GM19099 (cell line): ENCODE measurements around the gene MDC1.
A peak's percentile ranks its signal among the peaks of the same experiment; 100 is the strongest.

Source experiments
- POLR2A ChIP-seq: IDR thresholded peaks from 3 replicates; pipeline ENCODE4 v1.6.1; 2011; ENCODE audit warnings: low read depth; ENCODE audit not compliant: insufficient read length; ENCODE audit errors: extremely low read depth

The MDC1 gene

DNA sequence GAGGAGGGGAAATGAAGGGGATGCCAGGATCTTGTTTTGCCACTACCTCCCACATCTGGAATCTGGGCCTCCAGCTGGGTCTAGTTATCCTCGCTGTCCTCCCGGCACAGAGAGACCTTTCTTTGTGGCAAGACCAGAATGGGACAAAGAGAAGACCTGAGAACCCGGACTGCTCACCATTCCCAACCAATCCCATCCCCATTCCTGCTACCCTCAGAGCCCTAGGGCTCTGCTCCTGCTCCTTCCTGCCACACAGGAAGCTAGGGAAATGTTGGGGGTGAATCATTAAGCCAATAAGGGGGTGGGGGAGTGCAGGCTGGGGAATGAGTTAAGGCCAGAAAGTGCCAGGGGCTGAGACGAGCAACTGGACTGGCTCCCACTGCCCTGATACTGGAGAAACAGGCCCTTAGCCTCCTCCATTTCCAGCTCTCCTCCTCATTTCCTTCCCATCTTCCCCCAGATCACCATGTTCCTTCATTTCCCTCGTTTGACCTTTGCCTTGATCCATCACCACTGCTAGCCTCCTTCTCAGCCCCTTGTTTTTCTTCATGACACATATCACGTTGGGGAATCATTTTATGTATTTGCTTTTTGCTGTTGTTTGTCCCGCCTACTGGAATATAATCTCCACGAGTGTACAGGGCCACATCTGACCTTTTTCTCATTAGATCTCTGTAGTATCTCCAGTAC lies 31.9 kb upstream of the MDC1 start:
- TF ChIP-seq POLR2A = no peak

DNA sequence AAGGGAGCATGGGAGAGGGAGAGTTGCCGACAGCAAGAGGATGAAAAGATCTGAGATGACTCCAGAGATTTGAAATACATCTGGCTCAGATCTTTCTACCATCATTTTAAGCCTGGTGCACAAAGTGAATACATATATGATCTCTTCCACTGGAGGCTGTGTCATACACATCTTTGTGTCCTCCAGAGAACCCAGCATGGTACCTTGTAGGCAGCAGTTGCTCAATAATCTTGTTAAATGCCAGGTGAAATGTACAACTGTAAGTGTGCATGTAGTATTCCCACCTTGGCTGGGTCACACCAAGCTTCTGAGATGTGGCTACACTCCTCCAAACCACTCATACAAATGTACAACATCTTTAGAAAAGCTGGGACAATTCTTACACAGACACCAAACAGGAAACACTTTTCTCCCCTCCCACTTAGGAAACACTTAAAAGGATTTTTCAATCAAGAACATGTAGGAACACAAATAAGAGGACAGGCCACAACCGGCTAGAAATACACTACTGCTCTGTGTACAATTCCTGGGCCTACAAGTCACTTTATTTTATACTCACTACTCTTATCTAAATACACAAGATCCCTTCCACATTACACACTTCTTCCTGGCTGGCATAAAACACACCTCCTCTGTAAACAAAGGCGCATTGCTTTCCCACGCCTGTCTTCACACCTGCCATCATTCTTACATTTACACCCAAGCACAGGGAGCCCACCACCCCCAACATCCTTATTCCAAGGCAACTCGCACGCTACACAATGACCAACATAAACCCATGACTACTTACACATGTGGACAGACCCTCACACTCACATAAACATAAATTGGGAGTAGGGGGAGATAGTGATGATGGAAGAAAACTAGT lies 31.1 kb upstream of the MDC1 start:
- no peak for TF ChIP-seq POLR2A

DNA sequence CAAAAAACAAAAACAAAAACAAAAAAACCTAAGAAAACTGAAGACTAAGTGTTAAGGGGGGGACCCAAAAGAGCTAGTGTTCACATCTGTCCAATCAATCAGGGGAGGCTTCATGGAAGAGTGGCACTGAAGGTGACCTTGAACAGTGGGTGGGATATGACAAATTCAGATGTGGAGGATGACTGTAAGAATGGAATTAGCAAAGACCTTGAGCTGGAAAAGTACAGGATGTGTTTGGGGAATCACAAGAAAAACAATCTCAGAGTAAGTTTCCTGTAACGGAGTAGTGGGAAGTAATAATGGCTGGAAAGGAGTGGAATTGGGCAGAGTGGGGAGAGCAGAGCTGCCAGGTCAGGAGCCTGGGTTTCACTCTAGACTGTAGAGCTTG lies 30.2 kb upstream of the MDC1 start:
- no peak for TF ChIP-seq POLR2A

DNA sequence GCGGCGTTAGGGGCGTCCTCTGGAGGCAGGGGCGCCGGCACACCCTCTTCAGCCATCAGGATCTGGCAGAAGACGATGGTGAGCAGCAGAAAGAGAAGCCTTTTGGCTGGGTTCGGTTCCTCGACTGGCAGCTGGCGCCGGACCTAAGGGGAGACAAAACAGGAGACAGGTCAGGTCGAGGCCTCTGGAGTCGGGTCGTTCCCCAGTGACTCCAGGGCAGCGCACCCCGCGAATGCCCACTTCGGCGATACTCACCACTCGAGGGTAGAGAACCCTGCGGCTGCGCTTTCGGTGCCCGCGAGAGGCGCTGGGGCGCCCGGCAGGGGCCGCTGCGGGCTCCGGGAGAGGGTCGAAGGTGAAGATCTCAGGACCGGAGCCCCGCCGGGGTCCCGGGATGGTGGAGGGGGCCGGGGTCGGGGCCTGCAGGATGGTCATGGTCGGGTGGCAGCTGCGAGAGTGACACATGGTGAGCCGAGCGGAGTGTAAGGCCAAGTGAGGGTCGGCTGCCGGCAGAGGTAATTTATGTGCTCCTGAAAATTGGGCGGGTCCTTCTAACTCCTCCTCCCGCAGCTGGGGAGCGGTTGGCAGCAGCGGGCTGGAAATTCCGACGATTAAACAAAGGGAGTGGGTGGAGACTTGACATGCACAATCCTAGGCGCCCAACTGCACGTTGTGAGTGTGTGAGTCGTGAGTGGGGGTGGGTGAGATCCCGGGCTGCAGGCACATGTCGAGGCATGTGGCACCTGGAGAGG lies 27.1 kb upstream of the MDC1 start, which contains the start of gene IER3:
Gene IER3 (minus strand): TSS at position 494 of the 752 bp plus-strand sequence. CDS start 29 bp downstream, at position 465.
- peak; percentile 99 for TF ChIP-seq POLR2A

DNA sequence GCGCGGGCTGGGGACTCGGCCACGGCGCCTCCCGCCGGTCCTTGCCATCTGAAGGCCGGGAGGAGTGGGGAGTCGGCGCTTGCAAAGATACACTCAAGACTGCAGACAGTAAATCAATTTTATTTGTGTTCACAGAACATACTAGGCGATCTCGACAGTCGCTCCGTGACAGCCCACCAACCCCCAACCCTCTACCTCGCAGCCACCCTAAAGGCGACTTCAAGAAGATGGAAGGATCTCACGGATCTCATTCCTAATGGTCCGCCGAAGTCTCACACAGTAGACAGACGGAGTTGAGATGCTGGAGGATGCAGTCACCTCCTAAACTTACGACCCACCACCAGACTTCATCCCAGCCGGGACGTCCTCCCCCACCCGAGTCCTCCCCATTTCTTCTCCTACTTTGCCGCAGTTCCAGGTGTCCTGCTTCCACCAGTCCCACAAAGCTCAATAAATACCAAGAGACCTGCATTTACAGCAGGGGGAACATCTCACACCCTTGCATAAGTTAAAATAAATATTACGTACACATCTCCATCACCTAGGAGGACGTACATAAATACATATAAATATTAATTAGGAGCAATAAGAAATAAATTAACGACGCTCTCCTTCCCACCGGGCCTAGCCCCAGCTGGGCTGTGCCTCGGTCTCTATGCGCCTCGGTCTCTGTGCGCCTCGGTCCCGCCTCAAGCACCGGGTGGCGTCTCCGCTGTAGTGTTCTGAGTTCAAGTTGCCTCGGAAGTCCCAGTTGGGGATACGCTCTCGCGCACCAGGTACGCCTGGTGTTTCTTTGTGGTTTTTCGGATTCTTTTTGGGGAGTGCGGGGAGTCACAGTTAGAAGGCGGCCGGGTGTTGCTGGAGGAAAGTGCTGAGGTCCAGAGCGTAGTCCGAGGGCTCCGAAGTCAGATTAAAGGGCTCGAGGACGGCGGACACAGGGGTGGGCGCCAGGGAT lies 26.3 kb upstream of the MDC1 start:
- TF ChIP-seq POLR2A = no peak

DNA sequence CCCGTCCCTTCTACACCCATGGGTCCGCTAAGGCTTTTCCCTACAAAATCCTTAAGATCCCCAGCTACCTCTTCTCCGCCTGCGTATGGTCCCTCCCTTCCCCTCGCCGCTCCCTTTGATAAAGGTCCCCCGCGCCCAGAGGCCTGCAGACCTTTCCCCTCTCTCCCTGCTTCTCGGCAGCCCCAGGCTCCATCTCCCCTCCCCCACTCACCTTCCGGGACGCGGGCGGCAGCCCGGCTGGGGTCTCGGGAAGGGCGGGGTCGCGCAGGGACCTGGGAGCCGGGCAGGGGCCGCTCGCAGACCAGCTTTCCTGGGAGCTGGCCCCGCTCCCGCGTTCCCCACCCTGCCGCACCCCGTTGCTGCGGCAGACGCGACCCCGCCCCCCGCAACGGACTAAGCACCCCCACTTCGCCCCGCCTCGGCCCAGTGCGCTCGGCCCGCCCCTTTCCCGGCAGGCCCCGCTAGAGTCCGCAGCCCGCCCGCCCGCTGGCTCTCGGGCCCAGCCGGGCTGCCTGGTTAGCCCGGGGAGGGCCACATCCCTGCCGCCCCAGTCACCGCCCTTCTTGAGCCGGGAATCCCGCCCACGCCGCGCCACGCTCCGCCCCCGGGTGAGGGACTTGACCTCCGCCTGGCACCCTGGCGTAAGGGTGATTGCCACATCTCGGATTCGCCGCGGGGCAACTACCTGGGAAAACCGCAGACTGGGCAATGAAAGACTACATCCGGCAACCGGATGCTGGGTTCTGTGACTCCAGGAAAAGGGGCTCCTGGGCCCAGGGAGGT lies 25.4 kb upstream of the MDC1 start, which contains the start of gene FLOT1:
Gene FLOT1 (minus strand): TSS at position 372 of the 783 bp plus-strand sequence. CDS start 498 bp downstream, outside the sequence.
- peak; percentile 68 for TF ChIP-seq POLR2A

DNA sequence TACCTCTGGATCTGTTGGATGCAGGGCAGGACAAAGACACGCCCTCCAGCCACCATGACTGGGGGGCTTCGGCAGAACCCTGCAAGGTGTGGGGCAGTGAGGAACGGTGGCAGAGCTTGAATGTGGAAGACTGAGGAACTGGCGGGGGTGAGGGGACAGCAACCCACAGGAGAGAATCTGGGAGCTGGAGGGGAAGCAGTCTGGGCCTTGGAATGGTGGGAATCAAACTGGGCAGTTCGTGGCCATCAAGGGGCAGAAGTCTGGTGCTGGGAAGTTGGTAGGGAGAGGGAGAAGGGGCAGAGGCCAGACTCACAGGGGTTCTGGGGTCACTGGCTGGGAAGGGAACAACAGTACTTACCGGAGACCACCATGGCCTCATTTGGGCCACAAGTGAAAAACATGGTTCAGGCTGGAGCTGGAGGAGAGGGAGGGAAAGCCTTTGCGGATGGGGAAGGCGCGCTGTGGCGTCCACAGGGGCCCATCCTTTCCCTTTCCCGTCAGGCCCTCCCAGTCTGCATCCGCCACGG lies 24.8 kb upstream of the MDC1 start:
- no peak for TF ChIP-seq POLR2A

DNA sequence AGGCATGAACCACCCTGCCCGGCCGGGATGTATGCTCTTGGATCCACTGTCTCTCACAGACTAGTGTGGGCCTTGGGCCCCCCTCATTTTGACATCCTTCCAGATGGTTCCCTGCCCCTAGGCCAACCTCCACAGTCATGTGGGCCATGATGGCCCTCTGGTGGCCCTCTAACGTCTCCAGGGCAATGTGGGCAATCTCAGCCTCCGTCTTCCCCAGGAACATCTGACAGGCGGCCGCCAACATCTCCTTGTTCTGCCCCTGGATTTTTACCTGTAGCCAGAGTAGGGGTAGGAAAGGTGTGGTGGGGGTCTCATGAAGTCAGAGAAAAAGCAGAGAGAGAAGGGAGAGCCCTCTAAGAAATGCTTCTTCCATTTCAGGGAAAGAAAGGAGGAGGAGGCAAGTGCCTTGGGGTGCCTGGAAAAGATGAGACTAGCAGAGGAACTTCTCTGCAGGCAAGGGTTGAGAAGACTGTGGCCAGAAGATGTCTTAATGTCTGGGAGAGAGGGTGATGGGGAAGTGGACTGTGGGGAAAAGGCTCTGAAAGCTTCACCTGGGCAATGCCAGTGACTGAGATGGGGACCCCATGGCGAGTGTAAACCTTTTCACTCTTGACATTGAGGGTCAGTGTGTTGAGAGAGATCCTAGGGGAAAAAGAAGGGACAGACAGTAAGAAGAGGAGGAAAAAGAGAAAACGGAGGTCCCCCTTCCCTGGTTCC lies 24.1 kb upstream of the MDC1 start:
- TF ChIP-seq POLR2A = no peak

DNA sequence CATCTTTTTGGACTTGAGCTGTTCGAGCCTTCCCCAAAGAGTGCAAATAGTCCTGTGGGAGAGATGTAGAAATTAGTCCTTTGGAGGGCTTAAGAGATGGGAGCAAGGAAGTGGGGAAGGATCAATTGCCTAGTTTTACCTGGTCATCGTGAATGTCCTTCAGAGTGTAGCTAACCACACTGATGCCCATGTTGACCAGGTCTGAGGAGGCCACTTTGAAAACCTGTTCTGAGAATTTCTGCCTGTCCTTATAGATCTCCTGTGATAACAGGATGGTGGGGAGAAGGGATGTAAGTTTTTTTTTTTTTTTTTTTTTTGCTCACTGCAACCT lies 23.4 kb upstream of the MDC1 start:
- no peak for TF ChIP-seq POLR2A

DNA sequence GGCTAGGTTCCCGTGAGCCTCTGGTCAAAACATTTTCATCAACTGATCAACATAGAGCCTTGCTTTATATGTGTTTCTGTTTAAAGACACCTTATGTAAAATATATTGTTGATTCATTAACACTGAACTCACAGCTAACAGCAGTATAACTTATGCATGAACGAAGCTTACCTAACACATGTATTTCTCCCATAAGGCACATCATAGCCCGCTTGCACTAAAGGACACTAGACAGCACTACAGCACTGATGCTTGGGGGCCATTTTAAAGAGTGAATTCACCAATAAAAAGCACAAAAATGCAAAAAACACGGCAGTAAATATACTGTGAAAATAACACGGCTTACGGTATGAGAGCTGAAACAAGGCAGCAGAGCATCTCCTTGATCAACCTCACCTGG lies 21.5 kb upstream of the MDC1 start:
- no peak for TF ChIP-seq POLR2A

DNA sequence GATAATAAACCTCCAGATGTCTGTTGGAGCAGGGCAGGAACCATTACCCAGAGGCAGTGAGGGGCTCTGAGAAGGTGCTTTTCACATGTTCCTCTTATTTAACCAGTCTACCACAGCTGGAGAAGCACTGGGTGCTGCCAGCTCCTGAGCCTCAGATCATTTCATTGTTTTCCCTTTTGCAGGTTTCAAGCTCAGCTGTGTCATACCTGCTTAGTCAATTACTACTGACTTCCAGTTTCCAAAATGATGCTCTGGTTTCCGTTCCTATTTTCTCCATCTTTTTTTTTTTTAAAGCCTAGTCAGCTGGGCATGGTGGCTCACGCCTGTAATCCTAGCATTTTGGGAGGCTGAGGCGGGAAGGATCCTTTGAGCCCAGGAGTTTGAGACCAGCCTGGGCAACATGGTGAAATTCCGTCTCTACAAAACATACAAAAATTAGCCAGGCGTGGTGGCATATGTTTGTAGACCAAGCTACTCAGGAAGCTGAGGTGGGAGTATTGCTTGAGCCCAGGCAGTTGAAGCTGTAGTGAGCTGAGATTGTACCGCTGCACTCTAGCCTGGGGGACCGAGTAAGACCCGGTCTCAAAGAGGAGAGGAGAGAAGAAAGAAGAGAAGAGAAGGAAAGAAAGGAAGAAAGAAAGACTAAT lies 18.7 kb upstream of the MDC1 start:
- no peak for TF ChIP-seq POLR2A

DNA sequence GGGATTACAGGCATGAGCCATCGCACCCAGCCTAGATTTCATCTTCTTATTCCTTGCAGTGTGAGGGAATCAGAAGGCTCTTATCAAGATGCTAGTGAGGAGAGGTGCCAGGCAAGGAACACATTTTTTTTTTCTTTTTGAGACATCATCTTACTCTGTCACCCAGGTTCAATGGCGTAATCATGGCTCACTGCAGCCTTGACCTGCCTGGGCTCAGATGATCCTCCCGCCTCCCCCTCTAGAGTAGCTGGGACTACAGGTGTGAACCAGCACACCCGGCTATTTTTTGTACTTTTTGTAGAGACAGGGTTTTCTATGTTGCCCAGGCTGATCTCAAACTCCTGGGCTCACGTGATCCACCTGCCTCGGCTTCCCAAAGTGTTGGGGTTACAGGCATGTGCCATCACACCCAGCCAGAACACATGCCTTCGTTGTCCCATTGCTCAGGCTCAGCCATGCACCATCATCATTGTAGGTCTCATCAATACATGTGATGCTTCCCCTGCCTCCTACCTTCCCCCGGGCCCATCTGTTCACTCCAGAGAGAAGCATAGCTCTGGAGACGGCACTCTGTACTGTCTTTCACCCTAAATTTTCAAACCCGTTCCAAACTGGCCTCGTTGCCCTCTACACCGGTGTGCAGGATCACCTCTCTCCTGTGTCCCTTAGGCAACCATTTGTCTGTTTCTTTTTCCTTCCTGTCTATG lies 15.3 kb upstream of the MDC1 start:
- TF ChIP-seq POLR2A = no peak
